ENCODE results near the gene PYGB. TPM values are rescaled to one million over a fixed set of nuclear protein-coding genes. Genes with fewer than 3 reads are reported as not detected.
"Not testable (repeated sequence)": the region's sequence is repeated elsewhere in the genome, so short reads cannot be mapped to it uniquely, and the experiment has no call there.

The PYGB gene
- total RNA-seq, 2 donors from 2014 or later, result 275 to 329 TPM

DNA sequence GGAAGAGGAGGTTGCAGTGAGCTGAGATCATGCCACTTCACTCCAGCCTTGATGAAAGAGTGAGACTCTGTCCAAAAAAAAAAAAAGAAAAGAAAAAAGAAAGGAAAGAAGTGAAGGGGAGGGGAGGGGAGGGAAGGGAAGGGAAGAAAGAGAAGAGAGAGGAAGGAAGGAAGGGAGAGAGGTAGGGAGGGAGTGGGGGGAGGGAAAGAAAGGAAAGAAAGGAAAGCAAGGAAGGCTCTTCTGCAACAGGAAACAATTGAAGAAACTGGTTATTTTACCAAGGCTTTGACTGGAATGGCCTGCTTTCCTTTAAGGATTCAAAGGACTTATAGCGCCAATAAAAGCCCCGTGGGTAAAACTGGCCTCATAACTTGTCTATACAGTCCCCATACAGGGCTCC, 78.1 kb downstream of the PYGB start:
- intact Hi-C loops (cut with DNase I, micrococcal nuclease), result no loop called here
- no peak for DNase-seq
- ATAC-seq, result peak; percentile 16

DNA sequence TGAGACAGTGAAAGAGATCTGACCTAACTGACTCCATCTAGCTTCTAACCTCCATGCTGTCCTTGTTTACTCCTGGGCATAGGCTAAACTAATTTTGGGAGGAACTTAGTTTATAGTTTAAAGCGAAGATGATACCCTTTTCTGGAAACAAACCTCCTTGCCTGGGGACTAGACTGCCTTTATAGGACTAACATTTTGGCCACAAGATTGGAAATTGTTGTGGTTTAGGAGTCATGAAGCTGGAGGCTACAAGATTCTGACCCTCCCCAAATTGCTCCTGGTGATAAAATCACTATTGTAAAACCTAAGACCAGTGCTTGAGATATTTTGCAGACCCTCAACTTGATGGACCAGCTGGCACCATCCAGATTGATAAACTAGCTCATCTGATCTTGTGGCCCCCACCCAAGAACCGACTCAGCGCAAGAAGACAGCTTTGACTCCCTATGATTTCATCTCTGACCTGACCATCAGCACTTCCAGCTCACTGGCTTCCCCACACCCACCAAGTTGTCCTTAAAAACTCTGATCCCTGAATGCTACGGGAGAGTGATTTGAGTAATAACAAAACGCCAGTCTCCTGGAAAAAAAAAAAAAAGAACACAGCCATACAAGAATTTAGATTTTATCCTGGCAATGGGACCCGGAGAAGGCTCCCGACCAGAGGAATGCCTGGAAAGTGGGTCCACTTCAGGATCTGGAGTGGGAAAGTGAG, 79.8 kb downstream of the PYGB start:
- DNase-seq, result no peak
- no peak for ATAC-seq
- intact Hi-C loops (cut with DNase I, micrococcal nuclease), result no loop called here

DNA sequence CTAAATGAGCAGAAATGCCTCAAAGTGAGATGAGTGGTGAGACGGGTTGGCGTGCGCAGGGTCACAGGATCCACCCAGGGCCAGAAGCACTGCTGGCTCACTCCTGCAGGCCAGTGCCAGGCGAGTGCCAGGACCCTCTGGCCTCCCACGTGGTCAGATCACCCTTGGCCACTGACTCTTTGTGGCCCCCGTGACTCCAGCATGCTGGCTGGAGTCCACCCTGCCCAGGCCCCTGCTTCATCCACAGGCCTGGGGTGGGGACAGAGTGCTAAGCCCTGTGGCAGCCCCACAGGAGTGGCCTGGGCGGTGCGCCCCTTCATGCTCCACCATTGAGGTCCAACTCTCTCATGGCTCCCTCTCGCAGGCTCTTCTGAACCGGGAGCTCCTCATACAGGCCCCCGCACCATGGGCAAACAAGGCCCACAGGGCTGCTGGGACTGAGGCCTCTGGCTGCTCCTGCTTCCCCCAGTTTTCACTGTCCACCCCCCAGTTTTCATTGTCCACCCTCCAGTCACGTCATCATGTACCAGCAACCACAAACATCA, 81.1 kb downstream of the PYGB start:
- DNase-seq (no peak), ATAC-seq (peak; percentile 11)
- intact Hi-C loops (cut with DNase I, micrococcal nuclease), result no loop called here

DNA sequence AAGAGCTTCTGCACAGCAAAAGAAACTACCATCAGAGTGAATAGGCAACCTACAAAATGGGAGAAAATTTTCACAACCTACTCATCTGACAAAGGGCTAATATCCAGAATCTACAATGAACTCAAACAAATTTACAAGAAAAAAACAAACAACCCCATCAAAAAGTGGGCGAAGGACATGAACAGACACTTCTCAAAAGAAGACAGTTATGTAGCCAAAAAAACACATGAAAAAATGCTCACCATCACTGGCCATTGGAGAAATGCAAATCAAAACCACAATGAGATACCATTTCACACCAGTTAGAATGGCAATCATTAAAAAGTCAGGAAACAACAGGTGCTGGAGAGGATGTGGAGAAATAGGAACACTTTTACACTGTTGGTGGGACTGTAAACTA, 87.1 kb downstream of the PYGB start:
- DNase-seq; ATAC-seq; intact Hi-C loops (cut with DNase I, micrococcal nuclease): not testable (repeated sequence)

DNA sequence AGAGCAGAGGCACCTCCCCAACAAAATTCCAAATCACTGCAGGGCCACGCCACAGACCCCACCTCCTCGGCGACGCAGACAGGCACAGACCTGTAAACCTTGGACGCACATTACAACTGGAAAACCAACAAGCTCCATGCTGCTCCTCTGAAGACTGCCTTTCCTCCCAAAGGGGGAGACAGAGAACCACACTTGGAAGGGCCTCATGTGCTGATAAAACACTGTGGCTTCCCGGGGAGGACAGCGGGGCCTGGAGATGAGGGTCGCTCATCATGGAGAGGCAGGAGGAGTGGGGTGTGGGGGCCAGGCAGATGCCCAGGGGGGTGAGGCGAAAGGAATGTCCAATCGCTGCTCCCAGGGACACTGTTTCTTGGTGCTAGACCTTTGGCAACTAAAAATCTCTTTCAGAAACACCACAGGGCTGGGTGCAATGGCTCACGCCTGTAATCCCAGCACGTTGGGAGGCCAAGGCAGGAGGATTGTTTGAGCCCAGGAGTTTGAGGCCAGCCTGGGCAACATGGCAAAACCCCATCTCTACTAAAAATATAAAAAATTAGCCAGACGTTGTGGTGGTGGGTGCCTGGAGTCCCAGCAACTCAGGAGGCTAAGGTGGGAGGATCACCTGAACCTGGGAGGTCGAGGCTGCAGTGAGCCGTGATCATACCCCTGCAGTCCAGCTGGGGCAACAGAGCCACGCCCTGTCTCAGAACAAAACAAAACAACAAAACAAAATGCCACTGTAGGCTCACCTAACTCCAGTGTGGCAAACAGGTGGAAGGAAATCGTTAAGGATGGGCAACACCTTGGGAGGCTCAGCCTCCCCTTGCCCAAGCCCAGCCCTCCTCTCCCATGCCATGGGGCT, 88.9 kb downstream of the PYGB start:
- DNase-seq (no peak), ATAC-seq (peak; percentile 59)
- intact Hi-C loops (cut with DNase I, micrococcal nuclease), result no loop called here

DNA sequence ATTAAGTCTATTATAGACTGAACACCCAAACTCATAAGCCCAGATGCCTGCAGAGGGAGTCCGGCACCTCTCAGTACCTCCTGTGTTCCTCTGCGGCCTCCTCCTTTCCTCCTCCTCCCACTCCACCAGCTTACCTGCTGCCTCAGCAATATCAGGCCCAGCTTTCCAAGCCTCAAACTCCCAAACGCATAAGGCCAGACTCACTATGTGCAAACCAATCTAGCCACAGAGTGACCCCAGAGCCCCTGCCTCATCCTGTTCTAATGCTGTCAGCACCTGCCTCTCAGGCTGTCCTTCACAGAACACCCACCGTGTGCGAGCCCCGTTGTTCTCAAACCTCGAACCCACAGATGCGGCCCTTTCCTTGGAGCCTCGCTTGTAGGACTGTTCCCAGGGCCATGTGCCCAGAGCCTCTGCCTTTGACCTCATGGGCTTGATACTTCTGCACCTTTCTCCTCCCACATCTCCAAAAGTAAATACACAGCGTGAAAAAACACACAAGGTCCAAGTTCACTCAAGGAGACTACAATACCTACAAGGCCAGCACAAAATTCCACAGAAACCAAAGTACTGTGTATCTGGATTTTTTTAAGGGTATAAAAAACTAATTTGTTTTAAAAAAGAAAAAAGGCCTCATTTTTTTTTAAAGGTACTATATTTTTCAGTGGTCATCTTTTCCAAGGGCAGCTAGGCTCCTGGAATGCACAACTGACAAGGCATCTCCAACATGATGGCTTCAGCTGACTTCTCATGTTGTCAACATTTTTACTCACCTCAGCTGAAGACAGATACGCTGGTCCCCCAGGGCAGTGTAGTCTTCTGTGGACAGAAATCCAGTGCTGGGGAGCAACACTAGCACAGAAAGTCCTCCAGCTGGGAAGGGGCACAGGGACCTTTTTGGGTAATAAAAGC, 90.5 kb downstream of the PYGB start:
- ATAC-seq (peak; percentile 39), DNase-seq (no peak)
- intact Hi-C loops (cut with DNase I, micrococcal nuclease), result no loop called here

DNA sequence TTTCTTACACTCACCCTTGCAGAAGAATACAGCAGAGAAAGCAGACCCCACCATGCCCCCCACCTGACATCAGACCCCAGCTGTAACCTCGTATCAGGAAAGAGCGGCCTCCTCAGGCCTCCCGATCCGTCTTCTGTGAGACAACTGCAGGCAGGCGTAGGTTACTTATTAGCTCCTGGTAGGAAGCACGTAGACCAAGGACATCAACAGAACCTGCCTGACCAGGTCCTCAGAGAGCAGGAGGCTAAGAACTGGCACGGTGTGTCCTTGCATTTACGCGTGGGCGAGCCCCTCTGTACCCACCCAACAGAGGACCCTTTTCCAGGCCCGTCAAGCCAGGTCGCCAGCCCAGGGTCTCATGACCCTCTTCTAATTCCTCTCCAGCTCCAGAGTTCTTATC, 91.7 kb downstream of the PYGB start:
- DNase-seq (peak; percentile 43 to 60), ATAC-seq (peak; percentile 93)
- intact Hi-C loops (cut with DNase I, micrococcal nuclease), result no loop called here

DNA sequence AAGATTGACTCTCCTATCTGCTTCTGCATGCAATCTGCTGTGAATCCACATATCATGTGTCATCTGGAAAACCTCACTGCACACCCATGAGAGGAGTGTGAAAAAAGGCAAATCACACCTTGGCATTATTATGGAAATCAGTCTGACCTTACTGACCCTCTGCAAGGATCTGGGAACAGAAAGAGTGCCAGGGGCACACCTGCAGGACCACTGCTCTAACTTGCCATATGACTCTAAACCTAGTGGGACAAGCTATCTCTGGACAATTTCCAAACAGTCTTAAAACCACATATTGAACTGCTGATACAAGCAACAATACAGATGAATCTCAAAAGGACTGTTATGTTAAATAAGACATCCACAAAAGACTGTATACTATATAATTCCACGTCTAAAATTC, 92.5 kb downstream of the PYGB start:
- ATAC-seq, result no peak
- intact Hi-C loops (cut with DNase I, micrococcal nuclease), result no loop called here
- no peak for DNase-seq

DNA sequence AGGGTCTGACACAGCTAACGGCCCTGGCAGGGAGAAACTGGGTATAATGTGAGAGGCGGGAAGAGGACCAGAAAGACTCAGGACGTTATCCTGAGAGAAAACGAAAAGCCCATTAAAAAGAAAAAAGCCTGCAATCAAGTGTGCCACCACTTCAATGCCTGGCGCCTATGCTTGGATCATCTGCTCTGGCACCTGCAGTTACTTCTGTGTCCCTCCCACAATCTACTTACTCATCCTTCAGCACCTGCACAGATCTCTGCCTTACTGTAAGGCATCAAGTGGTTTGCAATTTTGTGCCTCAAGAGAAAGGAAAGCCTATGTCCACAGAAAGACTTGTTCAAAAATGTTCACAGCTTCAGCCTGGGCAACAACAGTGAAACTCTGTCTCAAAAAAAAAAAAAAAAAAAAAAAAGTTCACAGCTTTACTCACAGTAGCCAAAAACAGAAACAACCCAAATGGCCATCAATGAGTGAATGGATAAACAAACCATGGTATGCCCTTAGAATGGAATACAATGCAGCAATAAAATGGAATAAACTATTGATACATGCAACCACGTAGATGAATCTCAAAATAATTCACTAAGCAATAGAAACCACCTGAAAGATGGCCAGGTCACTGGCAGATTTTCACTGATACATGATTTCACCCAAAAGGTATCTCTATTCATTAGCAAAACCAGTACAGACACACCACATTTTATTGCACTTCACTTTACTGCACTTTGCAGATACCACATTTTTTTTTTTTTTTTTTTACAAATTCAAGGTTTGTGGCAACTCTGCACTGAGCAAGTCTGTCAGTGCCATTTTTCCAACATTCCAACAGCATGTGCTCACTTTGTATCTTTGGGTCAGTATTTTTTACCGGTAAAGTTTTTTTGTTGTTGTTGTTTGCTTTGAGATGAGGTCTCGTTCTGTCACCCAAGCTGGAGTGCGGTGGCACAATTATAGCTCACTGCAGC, 94.1 kb downstream of the PYGB start:
- intact Hi-C loops (cut with DNase I, micrococcal nuclease), result no loop called here
- ATAC-seq (peak; percentile 42), DNase-seq (no peak)

DNA sequence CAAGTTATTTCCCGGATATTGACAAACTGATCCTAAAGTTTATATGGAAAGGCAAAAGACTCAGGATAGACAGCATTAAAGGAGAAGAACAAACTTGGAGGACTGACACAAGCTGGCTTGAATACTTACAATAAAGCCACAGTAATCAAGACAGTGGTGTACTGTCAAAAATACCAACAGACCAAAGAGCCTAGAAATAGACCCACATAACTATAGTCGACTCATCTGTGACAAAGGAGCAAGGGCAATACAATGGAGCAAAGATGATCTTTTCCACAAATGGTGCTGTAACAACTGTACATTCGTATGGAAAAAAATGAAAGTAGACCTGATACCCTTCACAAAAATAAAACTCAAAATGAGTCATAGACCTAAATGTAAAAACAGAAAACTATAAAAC, 96.7 kb downstream of the PYGB start:
- ATAC-seq, result no peak
- intact Hi-C loops (cut with DNase I, micrococcal nuclease), result no loop called here
- no peak for DNase-seq

DNA sequence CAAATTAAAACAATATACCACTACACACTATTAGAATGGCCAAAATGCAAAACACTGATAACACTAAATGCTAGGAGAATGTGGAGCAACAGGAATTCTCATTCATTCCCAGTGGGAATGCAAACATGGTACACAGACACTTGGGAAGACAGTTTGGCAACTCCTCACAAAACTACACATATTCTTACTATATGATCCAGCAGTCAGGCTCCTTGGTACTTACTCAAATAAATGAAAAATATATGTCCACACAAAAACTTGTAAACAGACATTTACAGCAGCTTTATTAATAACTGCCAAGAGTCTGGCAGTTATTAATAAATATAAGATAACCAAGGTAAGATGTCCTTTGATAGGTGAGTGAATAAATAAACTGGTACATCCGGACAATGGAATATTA, 97.8 kb downstream of the PYGB start:
- DNase-seq, result no peak
- intact Hi-C loops (cut with DNase I, micrococcal nuclease), result no loop called here
- no peak for ATAC-seq

DNA sequence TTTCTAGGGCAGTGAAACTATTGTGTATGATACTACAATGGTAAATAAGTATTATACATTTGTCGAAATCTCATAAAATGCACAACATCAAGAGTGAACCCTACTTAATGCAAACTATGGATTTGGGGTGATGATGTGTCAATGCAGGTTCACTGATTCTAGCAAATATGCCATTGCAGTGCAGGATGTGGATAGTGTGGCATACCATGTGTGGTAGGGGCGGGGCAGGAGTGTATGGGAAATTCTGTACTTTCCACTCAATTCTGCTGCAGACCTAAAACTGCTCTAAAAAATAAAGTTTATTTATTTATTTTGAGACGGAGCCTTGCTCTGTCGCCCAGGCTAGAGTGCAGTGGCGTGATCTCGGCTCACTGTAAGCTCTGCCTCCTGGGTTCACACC, 98.5 kb downstream of the PYGB start:
- intact Hi-C loops (cut with DNase I, micrococcal nuclease), result no loop called here
- ATAC-seq (no peak), DNase-seq (no peak)

Other genes starting within 250 kb of the PYGB start
- gene ACSS1, start 189.9 kb upstream of the PYGB start, total RNA-seq, result 10 to 100 TPM; 37.8 to 43.6 TPM
- not detected for gene VSX1, start 165.9 kb upstream of the PYGB start, total RNA-seq
- gene ENTPD6, start 52.4 kb upstream of the PYGB start, total RNA-seq, result 100 to 1,000 TPM; 135 to 157 TPM
- gene ABHD12, start 142.8 kb downstream of the PYGB start, total RNA-seq, result 10 to 100 TPM; 42.4 to 76.1 TPM
- gene GINS1, start 159.6 kb downstream of the PYGB start, total RNA-seq, result 1 to 10 TPM; 2.7 to 5.0 TPM